Gastrocnemius medialis (tissue), 4 donors: ENCODE measurements around the gene USP20. TPM values are rescaled to one million over a fixed set of nuclear protein-coding genes. Genes with fewer than 3 reads are reported as not detected.

Experiments used
- ATAC-seq, 2 donors: fragments of 150-250 bp; one replicate each; pipeline ENCODE4 v1.9.1; 2016
- DNase-seq, 2 donors: peaks; one replicate each; pipeline ENCODE4 v3.0.0-alpha.2; 2019
- H3K27ac ChIP-seq, 4 donors: fragments of 200-600 bp; sonication (generic); 1 replicate in 1 of 4; 2 replicates in 3 of 4; pipeline ENCODE4 v1.5.1; 2016 to 2018; ENCODE audit warnings: mild to moderate bottlenecking in 2 of 4, moderate library complexity in 1 of 4
- H3K27me3 ChIP-seq, 3 donors: fragments of 200-600 bp; sonication (generic) in 2 of 3; 1 replicate in 1 of 3; 2 replicates in 2 of 3; pipeline versions ENCODE4 v1.5.1 to v1.6.0; 2016 to 2019; ENCODE audit warnings: mild to moderate bottlenecking in 1 of 3, moderate library complexity in 1 of 3
- H3K36me3 ChIP-seq, 2 donors: fragments of 200-600 bp; sonication (generic) in 1 of 2; one replicate each; pipeline ENCODE4 v1.5.1; 2017 to 2018
- H3K4me1 ChIP-seq, 2 donors: fragments of 200-600 bp; sonication (generic) in 1 of 2; one replicate each; pipeline ENCODE4 v1.5.1; 2016 to 2017; ENCODE audit warnings: mild to moderate bottlenecking in 2 of 2
- H3K4me3 ChIP-seq, 4 donors: fragments of 200-600 bp; sonication (generic) in 3 of 4; 1 replicate in 1 of 4; 2 replicates in 3 of 4; pipeline ENCODE4 v1.5.1; 2016 to 2019; ENCODE audit warnings: mild to moderate bottlenecking in 2 of 4
- H3K9me3 ChIP-seq, 3 donors: fragments of 200-600 bp; sonication (generic) in 2 of 3; 1 replicate in 1 of 3; 2 replicates in 2 of 3; pipeline ENCODE4 v1.5.1; 2016 to 2019
- CTCF ChIP-seq, 5 experiments: fragments of 450-650 bp in 3 of 5; fragments of 200-600 bp in 2 of 5; sonication (generic) in 2 of 5; IDR thresholded peaks in 4 of 5; conservative IDR thresholded peaks in 1 of 5; 1 replicate in 4 of 5; 2 replicates in 1 of 5; pipeline ENCODE4 v1.5.1; 2016 to 2019; ENCODE audit warnings: antibody characterized with exemption in 5 of 5, mild to moderate bottlenecking in 3 of 5, moderate library complexity in 3 of 5
- POLR2A ChIP-seq, 2 donors: fragments of 450-650 bp; IDR thresholded peaks; one replicate each; pipeline ENCODE4 v1.6.1; 2017; ENCODE audit warnings: antibody characterized with exemption in 2 of 2, mild to moderate bottlenecking in 2 of 2, moderate library complexity in 2 of 2
- in situ Hi-C, 4 donors: fragments of 200-750 bp; cut with MboI; loops; one replicate each; pipeline versions ENCODE4 v1.15.0 to v1.8.0; 2017; ENCODE audit warnings: low sequenced_read_pairs in 4 of 4
- intact Hi-C: fragments of 100-400 bp; cut with DNase I; formaldehyde crosslinking; loops from one replicate; pipeline ENCODE4 v1.15.1; 2023; ENCODE audit warnings: low total_unique reads
- total RNA-seq, 4 donors: library from RNA; depleted of rRNA; stranded (reverse); fragments of >200 nt; gene quantifications; one replicate each; pipeline versions ENCODE4 v1.1.0 to v1.2.3, GENCODE V29; 2016

The USP20 gene
- total RNA-seq, 4 donors from 2014 or later, result 13.4 to 25.4 (median 18.6) TPM

GRCh38 chr9:129852579-129852978, 17.3 kb downstream of the USP20 start:
- in situ Hi-C loops, result no loop called here
- Histone ChIP-seq H3K4me1 (no peaks in the 10 kb centered on the region), H3K9me3 (no peaks in the 10 kb centered on the region), H3K4me3 (no peak overlapping the region), H3K27me3 (no peaks in the 10 kb centered on the region), H3K27ac (no peak overlapping the region), H3K36me3 (peaks cover 0 to 71% of the 10 kb centered on the region in 2 donors)
- no peak for DNase-seq
- intact Hi-C loops, result no loop called here
- TF ChIP-seq CTCF (IDR thresholded peaks at IDR 0.05 in 4 of 5, conservative IDR thresholded peaks at IDR 0.05 in 1 of 5) (no peak), POLR2A (IDR thresholded peaks at IDR 0.05) (no peak)
- ATAC-seq, result no peak

DNA sequence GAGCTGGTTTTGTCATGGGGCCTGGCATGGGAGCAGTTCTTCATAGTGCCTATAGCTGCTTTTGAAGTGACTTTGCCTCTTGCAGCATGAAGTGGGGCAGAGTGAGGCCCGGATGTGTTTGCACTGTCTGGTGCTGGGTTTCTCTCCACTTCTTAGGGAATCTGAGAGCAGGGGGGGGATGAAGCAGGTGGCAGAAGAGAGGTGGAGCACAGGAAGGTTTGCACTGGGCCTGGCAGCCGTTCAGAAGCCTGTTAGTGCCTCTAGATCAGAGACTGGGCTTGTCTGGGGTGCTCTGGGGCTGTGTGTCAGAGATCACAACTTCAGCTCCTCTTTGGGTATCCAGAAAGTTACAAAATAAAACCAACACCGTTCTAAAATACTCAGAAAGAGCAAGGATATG, 18.4 kb downstream of the USP20 start:
- ATAC-seq (no peak), DNase-seq (no peak)
- peaks cover 0 to 81% of the 10 kb centered on the region in 2 donors for H3K36me3 ChIP-seq
- H3K4me1 ChIP-seq, result no peaks in the 10 kb centered on the region
- no peak overlapping the region for H3K4me3 ChIP-seq
- H3K9me3 ChIP-seq, result no peaks in the 10 kb centered on the region
- no peaks in the 10 kb centered on the region for H3K27me3 ChIP-seq
- TF ChIP-seq CTCF (IDR thresholded peaks at IDR 0.05 in 4 of 5, conservative IDR thresholded peaks at IDR 0.05 in 1 of 5), result no peak
- TF ChIP-seq POLR2A (IDR thresholded peaks at IDR 0.05), result no peak
- intact Hi-C loops (no loop called here), in situ Hi-C loops (no loop called here)
- H3K27ac ChIP-seq, result no peak overlapping the region

DNA sequence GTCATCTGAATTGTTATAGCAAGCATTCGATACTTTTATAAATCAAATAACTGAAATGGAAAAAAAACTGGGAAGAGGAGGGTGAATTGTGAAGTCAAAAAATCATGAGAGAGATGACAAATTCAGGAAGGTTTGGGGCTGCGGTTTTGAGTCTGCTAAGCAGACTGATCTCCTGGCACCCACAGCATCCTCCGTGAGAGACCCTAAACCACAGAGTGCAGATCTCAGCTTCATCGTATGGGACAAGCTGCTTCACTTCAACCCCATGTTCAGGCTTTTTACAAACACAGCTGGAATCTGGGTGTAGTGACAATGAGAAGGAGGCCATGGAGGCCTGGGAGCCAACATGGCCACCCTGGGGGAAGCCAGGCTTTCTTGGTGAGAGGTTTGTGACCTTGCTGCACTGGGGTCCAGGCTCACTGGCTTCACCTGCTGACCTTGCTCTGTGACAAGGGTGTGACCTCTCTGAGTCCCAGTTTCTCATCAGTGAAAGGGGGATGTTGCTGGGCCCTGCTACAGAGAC, 19.4 kb downstream of the USP20 start:
- DNase-seq, result no peak
- no peak for ATAC-seq
- TF ChIP-seq CTCF (IDR thresholded peaks at IDR 0.05 in 4 of 5, conservative IDR thresholded peaks at IDR 0.05 in 1 of 5) (no peak), POLR2A (IDR thresholded peaks at IDR 0.05) (no peak)
- H3K27me3 ChIP-seq, result no peaks in the 10 kb centered on the region
- no peak overlapping the region for H3K27ac ChIP-seq
- H3K4me3 ChIP-seq, result no peak overlapping the region
- H3K9me3 ChIP-seq, result no peaks in the 10 kb centered on the region
- in situ Hi-C loops, result no loop called here
- peaks cover 0 to 85% of the 10 kb centered on the region in 2 donors for H3K36me3 ChIP-seq
- intact Hi-C loops, result no loop called here
- no peaks in the 10 kb centered on the region for H3K4me1 ChIP-seq

DNA sequence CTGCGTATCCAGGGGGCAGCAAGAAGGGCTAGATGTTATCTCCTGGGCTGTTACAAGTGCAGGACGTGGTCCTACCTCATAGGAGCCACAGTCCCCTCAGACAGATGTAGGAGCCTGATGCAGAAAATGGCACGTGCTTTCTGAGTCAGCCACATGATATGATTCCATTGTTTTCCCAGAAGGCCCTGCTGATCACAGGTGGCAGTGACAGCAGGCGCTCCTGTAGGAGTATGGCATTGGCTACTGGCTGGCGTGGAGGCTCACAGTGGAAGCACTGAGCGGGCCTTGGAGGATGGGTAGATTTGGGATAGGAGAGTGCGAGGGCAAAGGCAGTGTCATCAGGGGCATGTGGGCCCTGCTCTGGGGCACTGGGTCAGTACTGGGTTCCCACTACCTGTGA, 21.9 kb downstream of the USP20 start:
- no peak for ATAC-seq
- H3K27me3 ChIP-seq, result no peaks in the 10 kb centered on the region
- no peak overlapping the region for H3K4me3 ChIP-seq
- peaks cover 0 to 77% of the 10 kb centered on the region in 2 donors for H3K36me3 ChIP-seq
- no peak for TF ChIP-seq POLR2A (IDR thresholded peaks at IDR 0.05)
- no peak for TF ChIP-seq CTCF (IDR thresholded peaks at IDR 0.05 in 4 of 5, conservative IDR thresholded peaks at IDR 0.05 in 1 of 5)
- H3K27ac ChIP-seq, result no peak overlapping the region
- DNase-seq, result no peak
- intact Hi-C loops, result no loop called here
- no peaks in the 10 kb centered on the region for H3K4me1 ChIP-seq
- in situ Hi-C loops, result no loop called here
- no peaks in the 10 kb centered on the region for H3K9me3 ChIP-seq
